ENCODE results near the gene SESN1. TPM values are rescaled to one million over a fixed set of nuclear protein-coding genes. Genes with fewer than 3 reads are reported as not detected.

SESN1 gene
- 26.6 and 43.0 TPM in 2 replicates for total RNA-seq

GRCh38 chr6:109094416-109095035 is at the start of gene SESN1:
TSS of gene SESN1 (minus strand) at chr6:109094846. CDS start at chr6:109094073, 773 bp downstream.

GRCh38 chr6:109095036-109095834 is 589 bp upstream of the SESN1 start, which contains the start of gene CEP57L1:
TSS of gene CEP57L1 (plus strand) at chr6:109095507. CDS start at chr6:109145222, 49,715 bp downstream.

Other genes with a start within 250 kb of the SESN1 start
- gene ARMC2, start 246.4 kb downstream of the SESN1 start, total RNA-seq, result 2.2 and 3.1 TPM in 2 replicates
- gene CEP57L1, start 661 bp upstream of the SESN1 start, total RNA-seq, result 19.8 and 32.4 TPM in 2 replicates